Osteoblast (primary cell): ENCODE results near the gene ABCC2. TPM values are rescaled to one million over a fixed set of nuclear protein-coding genes. Genes with fewer than 3 reads are reported as not detected.
"Not testable (repeated sequence)": the region's sequence is repeated elsewhere in the genome, so short reads cannot be mapped to it uniquely, and the experiment has no call there.

Source experiments
- DNase-seq: peaks from one replicate; pipeline ENCODE4 v3.0.0; 2011; ENCODE audit warnings: low spot score, mixed read lengths; ENCODE audit not compliant: insufficient read length; ENCODE audit errors: missing footprints
- H2AFZ ChIP-seq: 2 replicates; pipeline ENCODE4 v1.6.0; 2011; ENCODE audit warnings: mild to moderate bottlenecking, low read length
- H3K27ac ChIP-seq: 2 replicates; pipeline ENCODE4 v1.5.1; 2011; ENCODE audit warnings: mild to moderate bottlenecking, low read depth, low read length, moderate library complexity
- H3K27me3 ChIP-seq: 2 replicates; pipeline ENCODE4 v1.6.0; 2012; ENCODE audit warnings: mild to moderate bottlenecking, control low read depth, inconsistent platforms, low read length, moderate library complexity; ENCODE audit not compliant: insufficient read depth
- H3K36me3 ChIP-seq: 2 replicates; pipeline ENCODE4 v1.5.1; 2011; ENCODE audit warnings: mild to moderate bottlenecking, low read length, control low read depth, moderate library complexity; ENCODE audit not compliant: insufficient read depth
- H3K4me1 ChIP-seq: 2 replicates; pipeline ENCODE4 v1.5.1; 2011; ENCODE audit warnings: mild to moderate bottlenecking, low read length, control low read depth, moderate library complexity; ENCODE audit not compliant: insufficient read depth
- H3K4me2 ChIP-seq: 2 replicates; pipeline ENCODE4 v1.6.0; 2011; ENCODE audit warnings: mild to moderate bottlenecking, low read length; ENCODE audit not compliant: insufficient read depth
- H3K4me3 ChIP-seq: fragments of 200-600 bp; sonication (generic); 3 replicates; pipeline ENCODE4 v1.5.1; 2012; ENCODE audit warnings: mild to moderate bottlenecking, low read length, inconsistent platforms; ENCODE audit not compliant: insufficient read depth
- H3K79me2 ChIP-seq: 2 replicates; pipeline ENCODE4 v1.6.0; 2012; ENCODE audit warnings: mild to moderate bottlenecking, low read length, control low read depth, inconsistent platforms; ENCODE audit not compliant: insufficient read depth
- H3K9me3 ChIP-seq: 2 replicates; pipeline ENCODE4 v1.5.1; 2011; ENCODE audit warnings: low read depth, low read length, control low read depth
- H4K20me1 ChIP-seq: 2 replicates; pipeline ENCODE4 v1.6.0; 2012; ENCODE audit warnings: mild to moderate bottlenecking, low read length, control low read depth; ENCODE audit not compliant: insufficient read depth
- total RNA-seq: library from RNA; depleted of rRNA; stranded (reverse); fragments of >200 nt; gene quantifications from 2 replicates; pipeline ENCODE4 v1.2.3, GENCODE V29; 2012
- TF ChIP-seq, protein P1 (sequence below): IDR thresholded peaks from 2 replicates; pipeline ENCODE4 v1.5.1; 2011; ENCODE audit warnings: mild to moderate bottlenecking, low read depth, low read length, moderate library complexity; ENCODE audit errors: extremely low read depth

ABCC2 gene
- total RNA-seq, 1 donor = 1.8 TPM

DNA sequence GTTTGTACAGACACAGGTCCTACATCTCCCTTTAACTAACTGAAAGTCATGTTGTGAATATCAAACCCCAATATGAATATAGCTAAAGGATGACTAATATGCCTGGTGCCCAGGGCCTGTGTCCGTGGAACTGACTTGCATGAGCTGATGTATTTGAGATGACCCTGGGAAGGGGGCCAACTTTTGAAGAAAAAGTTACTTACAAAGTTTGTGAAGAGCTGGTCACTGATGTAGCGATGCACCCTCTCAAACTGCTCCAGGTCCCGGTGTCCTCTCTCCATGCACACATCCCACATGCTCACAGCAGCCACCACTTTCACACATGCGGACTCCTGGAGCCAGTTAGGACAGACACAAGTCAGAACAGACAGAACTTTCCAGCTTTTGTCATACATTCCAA, 106.2 kb downstream of the ABCC2 start:
- peak overlapping the region; percentile 43 for H3K27ac ChIP-seq
- H3K36me3 ChIP-seq = peaks cover 58% of the 10 kb centered on the region
- DNase-seq = peak; percentile 95
- no peak overlapping the region for H3K4me3 ChIP-seq
- peaks cover 7% of the 10 kb centered on the region for H3K79me2 ChIP-seq
- H3K27me3 ChIP-seq = no peaks in the 10 kb centered on the region
- H3K4me2 ChIP-seq = no peak overlapping the region
- no peaks in the 10 kb centered on the region for H4K20me1 ChIP-seq
- no peak overlapping the region for H2AFZ ChIP-seq
- TF ChIP-seq, protein P1, sequence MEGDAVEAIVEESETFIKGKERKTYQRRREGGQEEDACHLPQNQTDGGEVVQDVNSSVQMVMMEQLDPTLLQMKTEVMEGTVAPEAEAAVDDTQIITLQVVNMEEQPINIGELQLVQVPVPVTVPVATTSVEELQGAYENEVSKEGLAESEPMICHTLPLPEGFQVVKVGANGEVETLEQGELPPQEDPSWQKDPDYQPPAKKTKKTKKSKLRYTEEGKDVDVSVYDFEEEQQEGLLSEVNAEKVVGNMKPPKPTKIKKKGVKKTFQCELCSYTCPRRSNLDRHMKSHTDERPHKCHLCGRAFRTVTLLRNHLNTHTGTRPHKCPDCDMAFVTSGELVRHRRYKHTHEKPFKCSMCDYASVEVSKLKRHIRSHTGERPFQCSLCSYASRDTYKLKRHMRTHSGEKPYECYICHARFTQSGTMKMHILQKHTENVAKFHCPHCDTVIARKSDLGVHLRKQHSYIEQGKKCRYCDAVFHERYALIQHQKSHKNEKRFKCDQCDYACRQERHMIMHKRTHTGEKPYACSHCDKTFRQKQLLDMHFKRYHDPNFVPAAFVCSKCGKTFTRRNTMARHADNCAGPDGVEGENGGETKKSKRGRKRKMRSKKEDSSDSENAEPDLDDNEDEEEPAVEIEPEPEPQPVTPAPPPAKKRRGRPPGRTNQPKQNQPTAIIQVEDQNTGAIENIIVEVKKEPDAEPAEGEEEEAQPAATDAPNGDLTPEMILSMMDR = no peak
- H3K9me3 ChIP-seq = no peaks in the 10 kb centered on the region
- peaks cover 7% of the 10 kb centered on the region for H3K4me1 ChIP-seq

DNA sequence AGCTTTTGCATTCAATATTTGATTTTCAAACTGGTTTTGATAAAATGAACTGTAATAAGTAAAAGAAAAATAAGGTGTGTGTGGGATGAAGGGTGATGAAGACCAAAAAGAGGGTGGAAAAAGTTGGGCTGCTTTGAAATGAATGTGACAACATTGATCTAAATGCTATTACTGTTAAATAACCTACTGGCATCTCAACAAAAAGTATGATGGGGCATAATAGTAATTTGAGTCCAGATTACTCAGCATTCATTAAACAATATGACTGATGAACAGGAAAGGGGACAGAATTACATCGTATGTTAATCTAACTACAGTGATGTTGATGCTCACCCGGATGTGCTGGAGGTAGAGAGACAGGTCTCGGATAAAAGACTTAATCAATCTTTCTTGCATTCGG, 112.2 kb downstream of the ABCC2 start:
- Histone ChIP-seq H3K4me2 (no peak overlapping the region), H3K27ac (no peak overlapping the region), H3K27me3 (no peaks in the 10 kb centered on the region), H3K4me1 (peaks cover 6% of the 10 kb centered on the region), H4K20me1 (no peaks in the 10 kb centered on the region), H3K36me3 (peaks cover 71% of the 10 kb centered on the region), H3K4me3 (no peak overlapping the region), H3K79me2 (peaks cover 6% of the 10 kb centered on the region), H2AFZ (no peak overlapping the region), H3K9me3 (no peaks in the 10 kb centered on the region)
- TF ChIP-seq, protein P1 = no peak
- DNase-seq = no peak

DNA sequence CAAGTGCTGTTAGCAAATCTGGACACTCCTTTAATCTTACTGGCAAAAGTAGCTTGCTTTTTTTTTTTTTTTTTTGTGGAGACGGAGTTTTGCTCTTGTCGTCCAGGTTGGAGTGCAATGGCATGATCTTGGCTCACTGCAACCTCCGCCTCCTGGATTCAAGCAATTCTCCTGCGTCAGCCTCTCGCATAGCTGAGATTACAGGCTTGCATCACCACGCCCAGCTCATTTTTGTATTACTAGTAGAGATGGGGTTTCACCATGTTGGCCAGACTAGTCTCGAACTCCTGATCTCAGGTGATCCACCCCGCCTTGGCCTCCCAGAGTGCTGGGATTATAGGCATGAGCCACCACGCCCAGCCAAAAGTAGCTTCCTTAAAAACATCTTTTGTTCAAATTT, 112.6 kb downstream of the ABCC2 start:
- H3K4me3 ChIP-seq, H3K27me3 ChIP-seq, H3K79me2 ChIP-seq, H3K4me1 ChIP-seq, H4K20me1 ChIP-seq, H2AFZ ChIP-seq, DNase-seq, H3K9me3 ChIP-seq, H3K27ac ChIP-seq, H3K4me2 ChIP-seq: not testable (repeated sequence)
- peaks cover 72% of the 10 kb centered on the region for H3K36me3 ChIP-seq

DNA sequence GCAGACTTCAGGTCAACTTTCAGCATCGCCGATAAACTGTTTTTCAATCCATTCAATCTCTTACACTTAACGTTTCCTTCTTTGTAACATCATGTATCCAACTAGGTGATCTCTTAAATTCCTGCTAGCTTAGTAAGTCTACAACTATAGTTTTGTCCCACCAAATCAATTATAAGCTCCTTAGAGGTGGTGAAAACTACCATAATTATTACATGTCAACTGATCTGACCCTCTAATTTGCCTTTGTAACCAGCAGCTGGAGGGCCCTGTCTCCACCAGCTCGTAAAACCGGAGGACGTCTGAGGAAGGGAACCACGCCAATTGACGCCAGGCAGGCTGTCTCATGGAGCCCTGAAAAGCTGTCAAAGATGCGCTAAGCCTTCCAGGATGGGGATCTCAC, 113.4 kb downstream of the ABCC2 start:
- peaks cover 6% of the 10 kb centered on the region for H3K4me1 ChIP-seq
- H3K27me3 ChIP-seq = no peaks in the 10 kb centered on the region
- no peaks in the 10 kb centered on the region for H3K9me3 ChIP-seq
- H2AFZ ChIP-seq = no peak overlapping the region
- H3K36me3 ChIP-seq = peaks cover 73% of the 10 kb centered on the region
- no peaks in the 10 kb centered on the region for H4K20me1 ChIP-seq
- H3K79me2 ChIP-seq = peaks cover 9% of the 10 kb centered on the region
- no peak overlapping the region for H3K4me2 ChIP-seq
- H3K27ac ChIP-seq = no peak overlapping the region
- no peak for DNase-seq
- TF ChIP-seq, protein P1 = no peak
- no peak overlapping the region for H3K4me3 ChIP-seq

Other genes with a start within 250 kb of the ABCC2 start
- gene NKX2-3, start 249.7 kb upstream of the ABCC2 start, total RNA-seq = not detected in 2 replicates
- 16.2 and 16.3 TPM in 2 replicates for gene SLC25A28, start 162.2 kb upstream of the ABCC2 start, total RNA-seq
- gene ENTPD7, start 123.1 kb upstream of the ABCC2 start, total RNA-seq = 33.3 and 35.5 TPM in 2 replicates
- 34.5 and 36.9 TPM in 2 replicates for gene COX15, start 50.5 kb upstream of the ABCC2 start, total RNA-seq
- 11.8 and 13.8 TPM in 2 replicates for gene CUTC, start 50.4 kb upstream of the ABCC2 start, total RNA-seq
- gene DNMBP, start 227.3 kb downstream of the ABCC2 start, total RNA-seq = 13.0 and 15.9 TPM in 2 replicates